Smooth muscle cell (in vitro differentiated cells): ENCODE data around the gene MGAT5B. TPM values are rescaled to one million over a fixed set of nuclear protein-coding genes. Genes with fewer than 3 reads are reported as not detected.
"Not testable (repeated sequence)": the region's sequence is repeated elsewhere in the genome, so short reads cannot be mapped to it uniquely, and the experiment has no call there.

Experiments used
- DNase-seq: peaks from one replicate; lab custom pipeline; 2025; ENCODE audit not compliant: unreplicated experiment; lab: John Stamatoyannopoulos, UW
- H2AFZ ChIP-seq: fragments of 200-600 bp; sonication (generic); 2 replicates; pipeline ENCODE4 v1.6.0; 2016; ENCODE audit warnings: antibody characterized with exemption, low read depth, mild to moderate bottlenecking
- H3F3A ChIP-seq: fragments of 200-600 bp; sonication (generic); 2 replicates; pipeline ENCODE4 v1.6.0; 2017; ENCODE audit warnings: antibody characterized with exemption, low read depth
- H3K27ac ChIP-seq: fragments of 200-600 bp; sonication (generic); 2 replicates; pipeline ENCODE4 v1.5.1; 2016; ENCODE audit warnings: low read depth, mild to moderate bottlenecking
- H3K27me3 ChIP-seq: fragments of 200-600 bp; sonication (generic); 2 replicates; pipeline ENCODE4 v1.6.1; 2016; ENCODE audit warnings: low read depth, mild to moderate bottlenecking
- H3K36me3 ChIP-seq: fragments of 200-600 bp; sonication (generic); 2 replicates; pipeline ENCODE4 v1.5.1; 2016; ENCODE audit warnings: low read depth
- H3K4me1 ChIP-seq: fragments of 200-600 bp; sonication (generic); 2 replicates; pipeline ENCODE4 v1.5.1; 2016; ENCODE audit warnings: low read depth
- H3K4me2 ChIP-seq: fragments of 200-600 bp; sonication (generic); 2 replicates; pipeline ENCODE4 v1.6.0; 2016; ENCODE audit warnings: mild to moderate bottlenecking
- H3K4me3 ChIP-seq: fragments of 200-600 bp; sonication (generic); 2 replicates; pipeline ENCODE4 v1.5.1; 2016; ENCODE audit warnings: mild to moderate bottlenecking
- H3K79me2 ChIP-seq: fragments of 200-600 bp; sonication (generic); 2 replicates; pipeline ENCODE4 v1.6.0; 2016; ENCODE audit warnings: low read depth, mild to moderate bottlenecking
- H3K9ac ChIP-seq: fragments of 200-600 bp; sonication (generic); 2 replicates; pipeline ENCODE4 v1.6.0; 2016; ENCODE audit warnings: low read depth
- H3K9me3 ChIP-seq: fragments of 200-600 bp; sonication (generic); replicated peaks from 2 replicates; pipeline ENCODE4 v1.5.1; 2016; ENCODE audit warnings: low read depth
- H4K20me1 ChIP-seq: fragments of 200-600 bp; sonication (generic); 2 replicates; pipeline ENCODE4 v1.6.0; 2016; ENCODE audit warnings: low read depth
- WGBS: methylation state at CpG from one replicate; pipeline ENCODE4 v1.1.7; 2016; ENCODE audit warnings: low lambda C conversion rate; 5-methylcytosine and 5-hydroxymethylcytosine counted together
- polyA plus RNA-seq: library from polyadenylated mRNA; unstranded; fragments of >200 nt; fragmentation: Nextera tagmentation; extraction: Ambion mirVana; gene quantifications from 2 replicates; pipeline ENCODE4 v1.2.1, GENCODE V29; 2016
- total RNA-seq: library from RNA; depleted of rRNA; stranded (reverse); fragments of >200 nt; gene quantifications from 2 replicates; pipeline ENCODE4 v1.2.3, GENCODE V29; 2014
- TF ChIP-seq, protein P1 (sequence below): fragments of 200-600 bp; sonication (generic); IDR thresholded peaks from 2 replicates; pipeline ENCODE4 v1.5.1; 2017; ENCODE audit warnings: borderline replicate concordance, mild to moderate bottlenecking, antibody characterized with exemption; ENCODE audit not compliant: insufficient read depth, poor library complexity, severe bottlenecking

Gene MGAT5B
- total and polyA plus RNA-seq, 2 experiments from 2014 or later: 0.78 to 7.6 TPM

DNA sequence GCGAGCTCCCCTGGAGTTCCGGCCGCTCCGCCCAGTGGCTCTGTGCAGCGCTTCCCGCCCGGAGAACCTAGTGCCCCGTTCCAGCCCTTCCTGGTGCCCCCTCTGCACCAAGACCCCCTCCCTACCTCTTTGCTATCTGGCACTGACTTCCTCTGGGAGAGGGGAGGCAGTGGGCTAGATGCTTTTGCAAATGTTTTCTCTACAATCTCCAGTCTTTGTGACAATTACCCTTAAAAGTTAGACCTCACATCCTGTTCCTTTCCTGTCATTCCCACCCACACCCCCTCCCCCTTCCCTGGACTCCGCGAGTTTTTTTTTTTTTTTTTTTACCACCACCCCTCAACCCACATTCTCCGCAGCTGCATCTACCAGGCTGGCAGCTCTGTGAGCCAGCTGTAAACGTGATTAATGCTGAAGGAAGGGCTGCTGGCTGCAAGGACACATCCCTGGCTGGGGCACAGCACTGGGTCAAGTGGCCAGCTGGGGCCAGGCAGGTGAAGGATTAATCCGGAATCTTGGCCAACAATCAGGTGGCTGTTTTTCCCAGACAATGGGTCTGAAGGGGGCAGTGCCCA lies 101.5 kb downstream of the MGAT5B start:
- H4K20me1 ChIP-seq: no peaks in the 10 kb centered on the region
- H3K4me3 ChIP-seq: peak overlapping the region; percentile 46
- H3K27me3 ChIP-seq: peaks cover 40% of the 10 kb centered on the region
- no peak overlapping the region for H3K27ac ChIP-seq
- no peaks in the 10 kb centered on the region for H3K9me3 ChIP-seq
- peaks cover 12% of the 10 kb centered on the region for H3K4me1 ChIP-seq
- DNase-seq: peak; percentile 9
- TF ChIP-seq, protein P1, sequence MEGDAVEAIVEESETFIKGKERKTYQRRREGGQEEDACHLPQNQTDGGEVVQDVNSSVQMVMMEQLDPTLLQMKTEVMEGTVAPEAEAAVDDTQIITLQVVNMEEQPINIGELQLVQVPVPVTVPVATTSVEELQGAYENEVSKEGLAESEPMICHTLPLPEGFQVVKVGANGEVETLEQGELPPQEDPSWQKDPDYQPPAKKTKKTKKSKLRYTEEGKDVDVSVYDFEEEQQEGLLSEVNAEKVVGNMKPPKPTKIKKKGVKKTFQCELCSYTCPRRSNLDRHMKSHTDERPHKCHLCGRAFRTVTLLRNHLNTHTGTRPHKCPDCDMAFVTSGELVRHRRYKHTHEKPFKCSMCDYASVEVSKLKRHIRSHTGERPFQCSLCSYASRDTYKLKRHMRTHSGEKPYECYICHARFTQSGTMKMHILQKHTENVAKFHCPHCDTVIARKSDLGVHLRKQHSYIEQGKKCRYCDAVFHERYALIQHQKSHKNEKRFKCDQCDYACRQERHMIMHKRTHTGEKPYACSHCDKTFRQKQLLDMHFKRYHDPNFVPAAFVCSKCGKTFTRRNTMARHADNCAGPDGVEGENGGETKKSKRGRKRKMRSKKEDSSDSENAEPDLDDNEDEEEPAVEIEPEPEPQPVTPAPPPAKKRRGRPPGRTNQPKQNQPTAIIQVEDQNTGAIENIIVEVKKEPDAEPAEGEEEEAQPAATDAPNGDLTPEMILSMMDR: no peak
- no peaks in the 10 kb centered on the region for H3K36me3 ChIP-seq
- H3K4me2 ChIP-seq: peak overlapping the region; percentile 82
- peak overlapping the region; percentile 4 for H2AFZ ChIP-seq
- 3% methylated on average over 12 of the region's 13 CpGs for WGBS
- no peaks in the 10 kb centered on the region for H3F3A ChIP-seq
- H3K79me2 ChIP-seq: no peaks in the 10 kb centered on the region
- H3K9ac ChIP-seq: no peak overlapping the region

DNA sequence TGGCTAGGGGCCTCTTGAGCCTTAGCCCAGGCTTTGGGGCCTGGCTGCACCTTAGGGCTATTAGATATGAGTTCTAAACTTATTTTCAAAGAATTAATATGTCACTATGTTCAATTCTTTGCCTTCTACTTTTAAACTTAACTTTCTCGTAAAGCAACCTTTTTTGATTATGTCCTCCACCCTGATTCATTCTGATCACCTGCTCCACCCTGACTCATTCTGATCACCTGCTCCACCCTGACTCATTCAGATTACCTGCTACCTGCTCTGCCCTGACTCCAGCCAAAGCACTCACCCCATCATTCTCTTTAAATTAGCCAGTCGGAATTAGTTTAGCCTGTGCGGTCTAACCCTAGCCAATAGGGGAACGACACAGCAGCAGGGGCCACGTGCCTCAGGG lies 102.0 kb downstream of the MGAT5B start:
- H3F3A ChIP-seq, H3K4me2 ChIP-seq, DNase-seq, H3K27ac ChIP-seq, H3K4me3 ChIP-seq, H4K20me1 ChIP-seq, H2AFZ ChIP-seq, H3K9ac ChIP-seq, H3K36me3 ChIP-seq, H3K9me3 ChIP-seq, H3K79me2 ChIP-seq: not testable (repeated sequence)
- 70% methylated on average over 5 of the region's 5 CpGs for WGBS
- Histone ChIP-seq H3K27me3 (peaks cover 37% of the 10 kb centered on the region), H3K4me1 (peaks cover 12% of the 10 kb centered on the region)

DNA sequence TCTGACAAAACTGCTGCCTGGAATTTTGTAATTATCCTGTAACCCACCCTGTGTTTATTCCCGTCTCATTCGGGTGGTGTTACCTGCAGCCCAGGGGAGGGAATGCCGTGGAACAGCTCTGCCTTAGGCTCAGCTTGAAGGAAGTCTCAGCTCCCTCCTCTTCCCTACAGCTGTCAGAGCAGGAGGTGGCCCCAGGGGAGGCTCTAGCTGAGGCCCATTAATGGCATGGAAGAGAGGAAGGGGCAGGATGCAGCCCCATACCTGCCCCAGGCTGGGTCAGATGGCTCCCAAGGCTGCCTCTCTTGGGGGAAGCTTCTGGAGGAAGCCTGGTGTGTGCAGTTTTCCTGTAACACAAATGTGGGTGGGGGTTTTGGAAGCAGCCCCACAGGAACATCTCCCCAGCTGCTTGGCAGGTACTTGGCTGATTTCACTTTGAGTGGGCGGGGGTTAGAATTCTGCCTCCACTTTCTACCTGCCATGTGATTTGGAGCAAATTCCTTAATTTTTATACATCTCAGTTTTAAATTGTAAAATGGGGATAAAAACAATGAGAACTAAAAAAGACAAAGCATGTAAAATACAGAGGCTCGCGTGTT lies 103.9 kb downstream of the MGAT5B start:
- 72% methylated on average over 6 of the region's 6 CpGs for WGBS
- no peak overlapping the region for H3K27ac ChIP-seq
- no peaks in the 10 kb centered on the region for H4K20me1 ChIP-seq
- no peak overlapping the region for H3K9ac ChIP-seq
- no peaks in the 10 kb centered on the region for H3K36me3 ChIP-seq
- no peak overlapping the region for H2AFZ ChIP-seq
- H3K4me3 ChIP-seq: no peak overlapping the region
- H3K4me2 ChIP-seq: no peak overlapping the region
- no peak for DNase-seq
- H3K79me2 ChIP-seq: no peaks in the 10 kb centered on the region
- no peaks in the 10 kb centered on the region for H3K9me3 ChIP-seq
- peaks cover 12% of the 10 kb centered on the region for H3K4me1 ChIP-seq
- peaks cover 34% of the 10 kb centered on the region for H3K27me3 ChIP-seq
- TF ChIP-seq, protein P1: no peak
- H3F3A ChIP-seq: no peaks in the 10 kb centered on the region

DNA sequence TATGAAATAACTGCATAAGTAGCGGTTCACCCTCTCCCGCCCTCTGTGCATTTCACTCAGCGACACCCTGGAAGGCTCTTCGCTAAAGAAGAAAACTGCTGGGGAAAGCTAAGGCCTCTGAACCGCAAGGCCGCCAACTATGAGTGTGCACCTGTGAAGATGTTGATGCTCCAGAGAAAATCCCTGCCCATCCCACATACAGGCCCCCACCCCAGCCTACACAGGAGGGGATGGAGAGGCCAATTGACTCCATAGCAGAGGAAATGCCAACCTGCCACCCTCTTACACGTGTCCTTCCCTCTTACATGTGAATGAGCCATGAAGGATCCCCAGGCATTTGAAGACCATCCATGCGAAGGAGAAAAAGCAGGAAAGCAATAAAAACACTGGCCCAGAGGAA lies 104.8 kb downstream of the MGAT5B start:
- TF ChIP-seq, protein P1: no peak
- H3K4me3 ChIP-seq: no peak overlapping the region
- H3K4me2 ChIP-seq: no peak overlapping the region
- no peaks in the 10 kb centered on the region for H4K20me1 ChIP-seq
- H2AFZ ChIP-seq: no peak overlapping the region
- H3K27ac ChIP-seq: no peak overlapping the region
- WGBS: 87% methylated on average over 8 of the region's 8 CpGs
- no peaks in the 10 kb centered on the region for H3K36me3 ChIP-seq
- no peaks in the 10 kb centered on the region for H3F3A ChIP-seq
- peaks cover 25% of the 10 kb centered on the region for H3K27me3 ChIP-seq
- H3K4me1 ChIP-seq: peaks cover 12% of the 10 kb centered on the region
- H3K79me2 ChIP-seq: no peaks in the 10 kb centered on the region
- H3K9ac ChIP-seq: no peak overlapping the region
- no peak for DNase-seq
- H3K9me3 ChIP-seq: no peaks in the 10 kb centered on the region
